Right atrium auricular region (tissue), 2 donors: ENCODE measurements around the gene LPP. TPM values are rescaled to one million over a fixed set of nuclear protein-coding genes. Genes with fewer than 3 reads are reported as not detected.
A peak's percentile ranks its signal among the peaks of the same experiment; 100 is the strongest.

Experiments used
- DNase-seq: peaks from one replicate; pipeline ENCODE4 v3.0.0-alpha.2; 2019; ENCODE audit warnings: low spot score
- H3K27ac ChIP-seq, 2 donors: fragments of 200-600 bp; sonication (generic); 1 replicate in 1 of 2; 2 replicates in 1 of 2; pipeline ENCODE4 v1.5.1; 2016 to 2019
- H3K27me3 ChIP-seq, 2 donors: fragments of 200-600 bp; sonication (generic); one replicate each; pipeline versions ENCODE4 v1.5.1 to v1.6.0; 2017 to 2019
- H3K36me3 ChIP-seq: fragments of 200-600 bp; sonication (generic); one replicate; pipeline ENCODE4 v1.5.1; 2016
- H3K4me1 ChIP-seq, 2 donors: fragments of 200-600 bp; sonication (generic); one replicate each; pipeline versions ENCODE4 v1.5.1 to v1.6.0; 2017 to 2019
- H3K4me3 ChIP-seq, 2 donors: fragments of 200-600 bp; sonication (generic); 1 replicate in 1 of 2; 2 replicates in 1 of 2; pipeline ENCODE4 v1.5.1; 2017 to 2019; ENCODE audit warnings: mild to moderate bottlenecking in 1 of 2, moderate library complexity in 1 of 2
- H3K9me3 ChIP-seq, 2 donors: fragments of 200-600 bp; sonication (generic); one replicate each; pipeline ENCODE4 v1.5.1; 2019
- total RNA-seq, 2 donors: library from RNA; depleted of rRNA; stranded (reverse); fragments of >200 nt; gene quantifications; one replicate each; pipeline ENCODE4 v1.1.0, GENCODE V29; 2016
- TF ChIP-seq, protein P1 (sequence below), 2 donors: fragments of 200-600 bp; sonication (generic); IDR thresholded peaks; one replicate each; pipeline ENCODE4 v1.5.1; 2019; ENCODE audit warnings: antibody characterized with exemption in 2 of 2

The LPP gene
- total RNA-seq, 2 donors from 2014 or later = 117 to 186 TPM

DNA sequence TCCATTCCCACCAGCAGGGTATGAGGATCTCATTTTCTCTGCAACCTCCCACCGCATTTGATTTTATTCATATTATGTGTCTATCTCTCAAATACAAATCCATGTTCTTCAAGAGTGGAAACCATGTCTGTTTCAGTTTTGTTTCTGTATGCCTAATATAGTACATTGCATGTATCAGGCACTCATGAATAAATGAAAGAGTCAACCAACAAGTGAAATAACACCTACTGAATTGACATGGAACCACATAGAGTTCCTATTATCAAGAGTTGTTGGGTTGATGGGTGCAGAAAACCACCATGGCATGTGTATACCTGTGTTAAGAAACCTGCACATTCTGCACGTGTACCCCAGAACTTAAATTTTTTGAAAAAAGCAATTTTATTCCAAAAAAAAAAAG, 466.8 kb downstream of the LPP start:
- Histone ChIP-seq H3K27ac (no peak overlapping the region), H3K27me3 (no peaks in the 10 kb centered on the region), H3K4me1 (peaks cover 0 to 10% of the 10 kb centered on the region in 2 donors), H3K9me3 (no peaks in the 10 kb centered on the region), H3K36me3 (no peaks in the 10 kb centered on the region), H3K4me3 (no peak overlapping the region)
- TF ChIP-seq, protein P1, sequence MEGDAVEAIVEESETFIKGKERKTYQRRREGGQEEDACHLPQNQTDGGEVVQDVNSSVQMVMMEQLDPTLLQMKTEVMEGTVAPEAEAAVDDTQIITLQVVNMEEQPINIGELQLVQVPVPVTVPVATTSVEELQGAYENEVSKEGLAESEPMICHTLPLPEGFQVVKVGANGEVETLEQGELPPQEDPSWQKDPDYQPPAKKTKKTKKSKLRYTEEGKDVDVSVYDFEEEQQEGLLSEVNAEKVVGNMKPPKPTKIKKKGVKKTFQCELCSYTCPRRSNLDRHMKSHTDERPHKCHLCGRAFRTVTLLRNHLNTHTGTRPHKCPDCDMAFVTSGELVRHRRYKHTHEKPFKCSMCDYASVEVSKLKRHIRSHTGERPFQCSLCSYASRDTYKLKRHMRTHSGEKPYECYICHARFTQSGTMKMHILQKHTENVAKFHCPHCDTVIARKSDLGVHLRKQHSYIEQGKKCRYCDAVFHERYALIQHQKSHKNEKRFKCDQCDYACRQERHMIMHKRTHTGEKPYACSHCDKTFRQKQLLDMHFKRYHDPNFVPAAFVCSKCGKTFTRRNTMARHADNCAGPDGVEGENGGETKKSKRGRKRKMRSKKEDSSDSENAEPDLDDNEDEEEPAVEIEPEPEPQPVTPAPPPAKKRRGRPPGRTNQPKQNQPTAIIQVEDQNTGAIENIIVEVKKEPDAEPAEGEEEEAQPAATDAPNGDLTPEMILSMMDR (IDR thresholded peaks at IDR 0.05) = no peak
- no peak for DNase-seq

- Histone ChIP-seq H3K27me3 (no peaks in the 10 kb centered on the region), H3K9me3 (no peaks in the 10 kb centered on the region), H3K4me1 (peaks cover 0 to 15% of the 10 kb centered on the region in 2 donors), H3K36me3 (no peaks in the 10 kb centered on the region), H3K4me3 (no peak overlapping the region), H3K27ac (peak overlapping the region; percentile 69 to 85)
- no peak for DNase-seq
- TF ChIP-seq, protein P1 (IDR thresholded peaks at IDR 0.05) = no peak
These were observed 470.4 kb downstream of the LPP start for GRCh38 chr3:188624384-188624783.

- DNase-seq = no peak
- no peak overlapping the region for H3K4me3 ChIP-seq
- TF ChIP-seq, protein P1 (IDR thresholded peaks at IDR 0.05) = no peak
- H3K9me3 ChIP-seq = no peaks in the 10 kb centered on the region
- H3K36me3 ChIP-seq = no peaks in the 10 kb centered on the region
- peak overlapping the region; percentile 69 to 85 for H3K27ac ChIP-seq
- no peaks in the 10 kb centered on the region for H3K27me3 ChIP-seq
- H3K4me1 ChIP-seq = peaks cover 0 to 15% of the 10 kb centered on the region in 2 donors
These were observed 470.9 kb downstream of the LPP start for GRCh38 chr3:188624828-188625227.

DNA sequence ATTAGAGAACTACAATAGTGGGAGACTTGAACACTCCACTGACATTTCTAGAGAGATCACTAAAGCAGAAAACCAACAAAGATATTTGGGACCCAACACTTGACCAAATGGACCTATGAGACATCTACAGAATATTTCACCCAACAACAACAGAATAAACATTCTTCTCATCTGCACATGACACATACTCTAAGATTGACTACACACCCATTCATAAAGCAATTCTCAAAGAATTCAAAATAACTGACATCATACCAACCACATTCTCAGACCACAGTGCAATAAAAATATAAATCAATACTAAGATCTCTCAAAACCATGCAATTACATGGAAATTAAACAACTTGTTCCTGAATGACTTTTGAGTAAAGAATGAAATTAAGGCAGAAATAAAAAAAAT, 473.7 kb downstream of the LPP start:
- TF ChIP-seq, protein P1 (IDR thresholded peaks at IDR 0.05) = no peak
- Histone ChIP-seq H3K27me3 (no peaks in the 10 kb centered on the region), H3K36me3 (no peaks in the 10 kb centered on the region), H3K27ac (no peak overlapping the region), H3K9me3 (no peaks in the 10 kb centered on the region), H3K4me1 (peaks cover 0 to 15% of the 10 kb centered on the region in 2 donors), H3K4me3 (no peak overlapping the region)
- DNase-seq = no peak

DNA sequence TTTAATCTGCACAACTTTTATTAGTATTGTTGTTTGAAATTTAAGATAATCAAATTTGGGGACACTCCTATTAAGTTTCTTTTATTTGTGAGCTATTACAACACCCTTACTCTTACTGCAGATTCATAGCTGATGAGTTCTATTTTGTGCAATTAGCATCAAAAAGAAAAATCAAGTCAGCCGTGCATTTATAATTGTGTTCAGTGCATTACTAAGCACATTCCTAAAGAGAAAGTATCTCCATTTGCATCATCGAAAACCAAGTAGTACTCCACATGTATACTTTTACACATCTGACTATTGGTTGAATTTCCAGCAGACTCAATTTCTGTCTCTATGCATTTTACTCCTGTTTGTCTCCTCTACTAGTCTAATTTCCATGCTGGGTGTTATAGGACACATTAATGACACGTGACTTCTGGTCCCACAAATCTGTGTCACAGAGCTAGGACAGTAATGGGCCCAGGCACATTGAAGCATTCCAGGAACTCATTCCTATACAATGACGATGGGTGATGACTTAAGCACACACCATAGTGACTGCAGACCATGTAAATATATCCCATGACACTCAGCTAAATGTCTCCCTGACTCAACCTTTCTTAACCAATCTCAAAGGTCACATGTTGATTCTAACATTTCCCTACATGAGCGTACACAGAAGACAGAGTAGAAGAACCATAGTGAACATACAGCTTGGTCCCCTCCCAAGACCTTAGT, 477.5 kb downstream of the LPP start:
- Histone ChIP-seq H3K9me3 (no peaks in the 10 kb centered on the region), H3K4me3 (no peak overlapping the region), H3K4me1 (peaks cover 0 to 18% of the 10 kb centered on the region in 2 donors), H3K27ac (no peak overlapping the region), H3K36me3 (no peaks in the 10 kb centered on the region), H3K27me3 (no peaks in the 10 kb centered on the region)
- TF ChIP-seq, protein P1 (IDR thresholded peaks at IDR 0.05) = no peak
- no peak for DNase-seq

DNA sequence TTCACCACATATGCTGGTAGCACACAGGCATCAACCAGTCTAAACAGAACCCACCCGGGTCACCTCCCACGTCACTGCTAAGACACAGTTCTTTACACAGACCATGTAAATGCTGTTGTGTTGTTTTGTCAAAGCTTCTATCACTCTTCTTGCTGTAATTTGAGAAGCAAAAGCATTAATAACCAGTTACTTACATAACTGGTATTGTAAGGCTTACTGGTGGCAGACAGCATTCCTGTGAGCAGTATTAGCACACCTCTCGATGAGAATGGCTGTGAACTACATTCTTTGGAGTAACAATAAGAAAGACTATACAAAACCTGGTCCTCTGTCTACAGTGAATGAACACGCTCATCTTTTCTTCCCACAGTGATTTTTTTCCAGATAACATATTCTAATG, 479.2 kb downstream of the LPP start:
- Histone ChIP-seq H3K36me3 (no peaks in the 10 kb centered on the region), H3K9me3 (no peaks in the 10 kb centered on the region), H3K27me3 (no peaks in the 10 kb centered on the region), H3K27ac (peak overlapping the region in 1 of 2 donors; percentile 26), H3K4me3 (no peak overlapping the region), H3K4me1 (peaks cover 0 to 17% of the 10 kb centered on the region in 2 donors)
- TF ChIP-seq, protein P1 (IDR thresholded peaks at IDR 0.05) = no peak
- DNase-seq = no peak
